ENCODE measurements around the gene RBFOX1. TPM values are rescaled to one million over a fixed set of nuclear protein-coding genes. Genes with fewer than 3 reads are reported as not detected.

RBFOX1 gene
- total RNA-seq, 1 donor from 2014 or later, result 68.4 TPM

DNA sequence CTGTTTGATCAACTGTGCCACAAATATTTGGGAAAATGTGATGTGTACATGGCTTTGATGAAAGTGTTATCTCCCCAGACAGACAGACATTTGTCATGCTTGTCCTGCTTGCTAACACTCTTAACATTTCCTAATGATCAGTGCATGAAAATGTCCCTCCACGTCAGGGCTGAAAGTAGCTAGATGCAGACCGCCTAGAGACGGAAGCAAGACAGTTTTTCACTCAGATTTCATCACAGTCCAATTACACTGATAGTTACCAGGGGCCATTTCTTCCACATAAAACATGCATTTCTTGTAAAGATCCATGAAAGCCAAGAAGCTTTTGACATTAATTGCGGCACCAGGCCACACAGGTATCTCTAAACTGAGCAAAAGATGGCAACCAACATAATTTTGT lies 347.7 kb downstream of the RBFOX1 start:
- DNase-seq (ENCODE audit: missing footprints) (no peak), ATAC-seq (no peak)
- intact Hi-C loops (cut with DNase I), result no loop called here

DNA sequence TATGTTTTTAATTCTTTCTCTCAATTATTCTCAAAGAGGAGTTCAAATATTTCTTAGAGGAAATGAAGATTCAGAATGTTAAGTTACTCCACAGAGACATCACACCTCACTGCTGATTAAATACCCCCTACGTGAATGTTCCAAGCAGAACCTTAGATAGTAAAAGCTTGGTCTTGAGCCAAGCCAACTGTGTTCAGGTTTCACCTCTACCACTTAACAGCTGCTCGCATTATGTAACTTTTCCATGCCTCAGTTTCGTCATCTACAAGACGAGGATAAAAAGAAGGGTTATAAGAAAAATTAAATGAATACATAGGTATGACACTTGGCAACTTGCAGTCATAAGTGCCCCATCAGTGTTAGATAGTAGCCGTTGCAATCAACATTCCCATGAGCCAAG lies 356.2 kb downstream of the RBFOX1 start:
- no peak for ATAC-seq
- no peak for DNase-seq (ENCODE audit: missing footprints)
- intact Hi-C loops (cut with DNase I), result no loop called here

DNA sequence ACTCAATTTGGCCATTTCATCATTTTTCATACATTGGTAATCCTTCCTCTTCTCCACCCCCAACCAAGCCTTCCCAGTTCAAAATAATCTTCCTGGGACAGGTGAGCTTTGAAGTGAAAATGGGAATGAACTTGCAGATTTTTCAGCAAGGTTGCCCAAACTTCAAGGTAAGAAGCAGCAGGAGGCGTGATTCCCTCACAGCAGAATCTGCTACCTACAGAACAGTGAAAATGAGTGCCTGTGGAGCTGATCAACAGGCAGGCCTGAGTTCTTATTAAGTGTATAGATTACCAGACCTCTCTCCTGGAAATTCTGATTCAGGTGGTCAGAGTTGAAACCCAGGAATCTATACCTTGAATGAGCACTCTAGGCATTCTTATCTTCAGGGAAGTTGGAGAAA lies 356.6 kb downstream of the RBFOX1 start:
- ATAC-seq (no peak), DNase-seq (ENCODE audit: missing footprints) (no peak)
- intact Hi-C loops (cut with DNase I), result no loop called here

DNA sequence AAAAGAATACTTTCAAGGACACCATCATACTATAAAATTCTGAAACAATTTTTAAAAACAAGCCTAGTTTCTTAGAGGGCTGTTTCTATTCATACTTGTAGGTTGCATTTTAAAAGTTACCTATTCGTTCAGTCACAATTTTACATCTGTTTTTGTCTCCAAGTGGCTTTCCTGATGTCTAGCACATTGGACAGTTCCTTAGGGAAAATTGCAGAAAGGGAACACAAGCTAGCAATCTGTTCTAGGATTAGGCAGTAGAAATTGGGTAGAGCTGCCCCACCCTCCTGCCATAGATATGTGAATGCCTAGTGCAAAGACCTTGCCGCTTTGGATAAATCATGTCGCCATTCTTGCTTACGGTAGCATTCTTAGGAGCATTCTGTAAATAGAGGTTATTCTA lies 358.9 kb downstream of the RBFOX1 start:
- intact Hi-C loops (cut with DNase I), result no loop called here
- ATAC-seq, result no peak

DNA sequence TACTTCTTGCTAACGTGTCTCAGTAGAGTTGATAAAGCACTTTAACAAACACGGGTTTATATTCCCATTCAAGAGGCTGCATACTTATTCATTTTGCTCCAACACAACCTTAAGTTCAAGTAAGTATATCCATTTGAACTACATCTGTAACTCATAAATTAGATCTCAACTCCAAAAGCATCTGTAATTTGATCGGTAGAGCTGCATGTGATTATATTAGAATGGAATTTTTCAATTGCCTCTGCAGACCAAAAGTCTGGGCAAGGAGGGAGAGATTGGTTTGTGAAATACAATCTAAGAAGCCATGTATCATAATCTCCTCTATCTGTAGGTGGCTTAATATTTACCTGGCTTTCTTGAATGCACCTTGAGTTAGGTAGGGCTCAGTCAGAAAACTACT lies 371.0 kb downstream of the RBFOX1 start:
- no peak for ATAC-seq
- intact Hi-C loops (cut with DNase I), result no loop called here
- no peak for DNase-seq (ENCODE audit: missing footprints)

More for the DNA sequence above, 358.9 kb downstream of the RBFOX1 start:
- no peak for DNase-seq (ENCODE audit: missing footprints)

DNA sequence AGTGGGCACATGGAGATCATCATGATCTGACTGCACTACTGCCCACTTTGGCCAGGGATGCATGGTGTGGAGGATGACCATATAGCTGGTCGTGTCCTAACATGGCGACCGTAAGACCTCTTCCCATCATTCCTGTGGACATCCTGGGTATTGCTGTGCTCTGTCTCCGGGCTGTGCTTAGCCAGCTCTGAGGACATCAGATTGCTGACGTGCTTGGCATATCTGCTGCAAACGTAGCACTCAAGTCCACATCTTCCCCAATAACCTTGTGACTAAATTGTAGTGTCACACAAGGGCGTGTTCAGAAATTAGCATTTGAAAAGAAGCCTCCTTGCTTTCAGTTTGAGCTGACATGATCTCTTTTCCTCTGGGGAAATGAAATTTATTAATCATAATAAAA lies 373.2 kb downstream of the RBFOX1 start:
- ATAC-seq (no peak), DNase-seq (ENCODE audit: missing footprints) (no peak)
- intact Hi-C loops (cut with DNase I), result no loop called here

DNA sequence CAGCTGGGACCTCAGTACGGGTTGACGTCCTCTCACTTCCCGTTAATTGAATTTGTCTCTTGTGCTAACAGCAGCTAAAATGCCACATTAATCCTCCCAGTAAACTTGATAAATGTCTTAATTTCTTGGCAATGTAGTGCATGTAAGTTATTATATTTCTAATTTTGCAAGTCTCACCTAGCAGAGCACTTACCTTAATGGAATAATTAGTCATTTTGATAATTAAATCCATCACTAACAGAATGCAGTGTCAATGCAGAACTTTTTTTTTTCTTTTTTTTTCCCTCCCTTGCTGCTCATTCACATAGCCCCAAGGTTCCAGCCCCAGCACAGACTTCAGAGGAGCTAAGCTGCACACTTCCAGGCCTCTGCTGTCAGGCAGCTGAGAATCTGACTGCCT lies 376.5 kb downstream of the RBFOX1 start:
- DNase-seq (ENCODE audit: missing footprints), result no peak
- intact Hi-C loops (cut with DNase I), result no loop called here
- ATAC-seq, result no peak

DNA sequence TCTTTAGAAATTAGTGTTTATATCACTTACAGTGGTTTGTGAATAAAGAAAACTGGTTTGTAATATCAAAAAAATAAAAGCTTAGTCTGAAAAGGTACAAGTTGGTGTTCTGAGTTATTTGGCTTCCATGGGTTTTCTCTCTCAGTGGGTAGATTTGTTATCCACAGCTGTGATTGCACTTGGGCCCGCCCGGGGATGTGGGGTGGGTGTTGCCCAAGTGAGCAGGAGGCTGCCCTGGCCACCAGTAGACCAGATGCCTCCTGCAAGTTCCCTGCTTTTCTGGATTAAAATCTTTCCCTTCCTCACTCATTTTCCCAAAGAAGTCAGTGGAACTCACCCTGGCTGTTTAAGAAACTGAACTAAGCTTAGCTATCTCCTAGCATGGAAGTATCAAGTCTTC lies 380.6 kb downstream of the RBFOX1 start:
- intact Hi-C loops (cut with DNase I), result no loop called here
- peak; percentile 55 for DNase-seq (ENCODE audit: missing footprints)
- ATAC-seq, result no peak

DNA sequence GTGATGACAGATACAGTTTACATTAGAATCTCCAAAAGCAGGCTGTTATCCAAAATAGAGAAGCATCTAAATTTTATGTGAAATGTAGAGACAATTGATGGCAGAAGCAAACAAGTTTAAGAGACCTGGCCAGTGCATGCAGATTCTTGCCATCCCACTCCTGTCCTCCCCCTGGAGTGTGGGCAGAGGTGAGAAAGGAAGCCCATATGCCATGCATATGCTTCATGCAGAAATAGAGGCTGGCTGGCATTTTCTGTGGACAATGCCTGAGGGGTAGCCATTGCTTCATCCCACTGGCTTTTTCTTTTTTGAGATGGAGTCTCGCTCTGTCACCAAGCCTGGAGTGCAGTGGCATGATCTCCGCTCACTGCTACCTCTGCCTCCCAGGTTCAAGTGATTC lies 382.1 kb downstream of the RBFOX1 start:
- intact Hi-C loops (cut with DNase I), result no loop called here
- ATAC-seq (no peak), DNase-seq (ENCODE audit: missing footprints) (no peak)

DNA sequence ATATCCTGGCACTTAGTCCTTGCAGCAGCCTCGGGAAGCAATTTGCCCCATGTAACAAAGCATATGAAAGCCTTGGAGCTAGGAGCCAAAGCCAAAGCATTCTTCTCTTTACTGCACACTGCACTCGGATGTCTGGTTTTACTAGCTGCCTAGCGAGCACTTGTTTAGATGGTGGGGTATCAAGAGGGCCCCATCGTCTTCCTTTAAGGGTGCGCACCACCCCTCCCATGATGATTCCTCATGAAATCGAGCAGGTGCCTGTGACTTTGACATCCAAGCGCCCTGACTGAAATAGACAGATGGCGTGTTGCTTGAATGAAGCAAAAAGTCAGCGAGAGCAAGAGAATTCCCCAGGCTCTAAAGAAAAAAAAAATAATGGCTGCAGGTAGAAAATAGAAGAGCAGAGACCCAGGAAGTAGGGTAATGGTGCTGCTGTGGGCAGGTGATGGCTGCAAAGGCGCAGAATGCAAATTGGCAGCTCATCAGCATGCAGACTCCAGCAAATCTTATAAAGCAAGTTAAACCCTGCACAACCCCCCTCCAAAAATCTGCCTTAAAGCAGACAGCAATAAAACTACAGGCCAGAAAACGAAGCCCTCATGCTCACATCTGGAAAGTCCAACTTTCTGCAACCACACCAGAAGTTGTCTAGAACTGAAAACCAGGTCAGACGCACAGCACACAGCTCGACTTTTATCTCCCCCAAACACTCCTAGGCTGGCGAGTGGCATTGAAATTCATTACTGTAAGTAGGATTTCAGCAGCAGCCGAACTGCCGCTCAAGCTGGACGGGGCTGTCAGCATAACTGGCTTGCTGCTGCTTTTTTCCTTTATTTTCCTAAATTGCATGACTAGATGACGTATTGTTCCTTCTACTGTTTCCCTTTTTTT lies 384.3 kb downstream of the RBFOX1 start:
- no peak for ATAC-seq
- no peak for DNase-seq (ENCODE audit: missing footprints)
- intact Hi-C loops (cut with DNase I), result no loop called here

DNA sequence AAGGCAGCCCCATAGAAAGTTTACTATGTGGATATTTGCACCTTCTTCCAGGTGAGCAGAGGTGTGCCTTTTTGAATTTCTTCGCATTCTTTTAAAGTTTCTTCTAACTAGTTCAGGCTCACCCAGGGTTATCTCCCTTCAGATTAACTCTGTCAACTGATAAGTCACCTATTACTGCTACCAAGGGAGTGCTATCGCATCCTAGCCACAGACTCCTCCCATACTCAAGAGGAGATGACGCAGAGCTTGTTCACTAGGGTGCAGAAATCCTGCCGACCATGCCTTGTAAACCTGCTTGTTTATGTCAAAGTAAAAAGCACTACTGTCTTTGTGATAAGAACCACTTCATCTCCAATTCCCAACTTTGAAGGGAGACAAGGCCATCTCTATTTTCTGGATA lies 390.1 kb downstream of the RBFOX1 start:
- intact Hi-C loops (cut with DNase I), result no loop called here
- DNase-seq (ENCODE audit: missing footprints), result no peak

DNA sequence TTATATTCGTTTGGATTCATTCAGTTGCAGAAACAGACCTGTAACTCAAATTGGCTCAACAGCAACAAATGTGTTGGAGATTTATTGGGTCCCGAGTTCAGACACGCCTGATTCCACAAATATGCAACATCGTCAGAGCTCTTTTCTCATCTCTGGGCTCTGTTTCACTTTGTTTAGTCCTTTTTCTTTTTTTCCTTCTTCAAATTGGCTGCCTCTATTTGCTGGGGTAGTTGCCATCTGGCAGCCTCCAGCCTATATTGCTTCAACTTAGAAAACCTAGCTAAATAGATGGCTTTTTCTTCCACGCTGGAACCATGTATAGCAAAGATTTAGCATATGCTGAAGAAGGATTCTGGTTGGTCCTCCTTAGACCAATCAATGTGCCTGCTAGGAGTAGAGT lies 398.5 kb downstream of the RBFOX1 start:
- intact Hi-C loops (cut with DNase I), result no loop called here
- no peak for ATAC-seq
- no peak for DNase-seq (ENCODE audit: missing footprints)

More for the DNA sequence above, 390.1 kb downstream of the RBFOX1 start:
- no peak for ATAC-seq

DNA sequence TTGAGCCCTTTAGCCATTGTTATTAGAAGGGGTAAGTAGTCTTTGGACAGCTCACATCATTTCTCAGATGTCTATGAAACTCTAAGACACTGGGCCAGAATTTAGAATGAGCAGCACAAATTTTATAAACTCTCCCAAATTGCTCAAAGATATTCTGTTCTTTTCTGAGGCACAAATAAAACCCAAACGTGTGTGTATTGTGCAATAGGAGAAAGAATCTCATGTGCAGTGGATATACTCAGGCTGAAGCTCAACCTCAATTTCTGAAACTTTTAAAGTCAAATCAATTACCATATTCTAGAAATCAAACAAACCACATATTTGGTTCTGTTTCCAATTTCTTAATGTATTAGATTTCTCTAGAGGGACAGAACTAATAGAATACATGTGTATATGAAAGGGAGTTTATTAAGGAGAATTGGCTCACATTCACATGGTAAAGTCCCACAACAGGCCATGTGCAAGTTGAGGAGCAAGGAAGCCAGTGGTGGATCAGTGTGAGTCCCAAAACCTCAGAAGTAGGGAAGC lies 403.6 kb downstream of the RBFOX1 start:
- DNase-seq (ENCODE audit: missing footprints) (no peak), ATAC-seq (no peak)
- intact Hi-C loops (cut with DNase I), result no loop called here

DNA sequence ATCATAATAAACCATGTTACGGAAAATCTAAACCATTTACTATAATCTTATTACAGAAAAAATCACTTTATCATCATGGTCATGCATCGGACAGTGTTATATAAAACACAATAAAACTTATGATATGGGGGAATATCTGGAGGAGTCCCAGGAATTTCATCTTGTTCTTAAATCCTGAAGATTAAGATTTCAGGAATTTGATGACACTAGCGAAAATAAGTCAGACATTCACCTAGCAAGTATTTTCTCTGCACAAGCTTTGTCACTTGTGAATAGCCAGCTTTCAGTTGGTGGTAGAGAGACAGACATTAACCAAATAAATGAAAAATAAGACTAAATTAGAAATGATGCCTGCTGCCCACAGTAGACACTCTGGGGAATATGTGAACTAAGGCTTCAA lies 410.0 kb downstream of the RBFOX1 start:
- ATAC-seq (no peak), DNase-seq (ENCODE audit: missing footprints) (no peak)
- intact Hi-C loops (cut with DNase I), result no loop called here

DNA sequence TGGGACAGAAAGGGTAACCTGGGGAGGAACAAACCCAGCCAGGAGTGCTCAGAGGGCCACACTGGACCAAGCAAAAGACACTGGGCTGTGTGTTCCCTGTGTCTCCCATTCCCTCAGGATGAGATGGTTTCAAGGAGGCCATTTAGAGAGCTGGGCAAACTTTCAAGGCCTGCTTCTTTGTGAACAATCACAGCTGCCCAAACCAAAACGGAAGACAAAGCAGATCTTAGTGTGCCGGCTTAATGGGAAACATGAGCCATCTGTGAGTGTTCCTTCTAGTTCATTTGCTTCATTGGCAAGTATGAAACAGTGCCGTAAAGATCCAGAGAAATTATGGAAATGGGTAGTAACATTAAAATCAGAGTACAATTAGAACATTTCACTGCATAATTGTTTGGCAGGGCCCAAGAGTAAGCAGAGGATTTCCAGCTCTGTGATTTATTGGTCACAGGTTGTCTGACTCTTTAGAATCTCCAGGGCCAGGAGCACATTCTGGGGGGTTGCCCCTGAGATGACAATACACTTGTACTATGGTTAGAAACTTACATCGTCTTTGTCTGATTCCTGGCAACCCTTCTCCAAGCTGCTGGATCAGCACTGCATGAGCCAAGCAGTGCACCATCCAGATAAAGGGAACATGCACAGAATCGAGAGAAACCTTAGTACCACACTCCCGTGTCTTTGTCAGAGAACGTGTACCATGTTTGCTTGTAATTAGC lies 412.1 kb downstream of the RBFOX1 start:
- DNase-seq (ENCODE audit: missing footprints) (no peak), ATAC-seq (no peak)
- intact Hi-C loops (cut with DNase I), result no loop called here

DNA sequence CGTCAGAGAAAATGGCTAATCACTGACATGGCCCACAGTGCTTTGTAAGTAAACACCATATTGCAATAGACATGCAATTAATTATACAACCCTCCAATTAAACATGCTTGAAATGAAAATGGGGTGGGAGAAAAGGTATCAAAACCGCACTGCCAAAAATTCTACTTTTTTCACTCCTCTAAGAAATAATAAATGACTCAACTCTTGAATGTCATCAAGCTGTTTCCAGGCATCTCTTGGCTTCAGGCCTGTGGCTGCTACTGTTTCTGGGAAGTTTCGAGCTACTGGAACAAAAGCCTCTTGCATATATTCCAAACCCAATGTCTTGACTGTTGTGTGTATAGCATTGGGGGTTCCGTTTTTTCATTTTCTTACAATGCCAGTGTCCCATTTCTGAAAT lies 412.6 kb downstream of the RBFOX1 start:
- ATAC-seq (no peak), DNase-seq (ENCODE audit: missing footprints) (no peak)
- intact Hi-C loops (cut with DNase I), result no loop called here

DNA sequence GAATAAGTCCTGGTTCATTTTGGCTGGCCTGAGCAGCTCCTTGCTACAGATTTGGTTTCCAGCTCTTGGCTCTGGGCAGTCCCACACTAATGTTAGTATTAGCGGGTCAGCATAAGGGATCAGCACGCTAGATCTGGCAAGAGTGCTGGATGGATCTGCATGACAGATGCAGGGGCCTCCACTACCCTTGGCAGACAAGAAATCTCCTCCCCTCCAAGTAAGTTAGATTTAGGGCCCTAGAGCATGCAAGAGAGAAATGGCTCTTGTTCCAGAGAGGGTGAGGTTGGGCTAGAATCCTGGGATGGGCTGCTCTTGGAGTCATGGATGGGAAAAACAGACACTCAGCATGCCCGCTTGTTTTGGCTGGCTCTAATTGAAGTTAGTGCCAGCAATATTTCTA lies 414.3 kb downstream of the RBFOX1 start:
- ATAC-seq (no peak), DNase-seq (ENCODE audit: missing footprints) (no peak)
- intact Hi-C loops (cut with DNase I), result no loop called here

DNA sequence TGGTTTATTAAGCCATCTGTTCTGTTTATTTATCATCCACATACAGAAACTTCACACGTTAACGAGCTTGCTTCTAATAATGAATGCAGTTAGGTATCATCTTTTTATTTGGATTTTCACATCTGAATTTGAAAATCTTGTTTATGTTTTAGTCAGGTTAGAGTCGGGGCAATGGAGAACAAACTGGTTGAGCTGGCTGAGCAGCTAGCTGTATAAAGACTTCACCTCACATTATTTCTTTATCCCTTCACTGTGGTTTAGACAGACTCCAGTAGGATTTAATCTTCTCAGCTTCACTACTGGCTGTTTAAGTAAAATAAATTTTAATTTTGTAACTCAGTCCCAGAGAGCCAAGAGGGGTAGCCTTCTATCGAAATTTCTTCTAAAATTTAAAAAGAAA lies 415.9 kb downstream of the RBFOX1 start:
- intact Hi-C loops (cut with DNase I), result no loop called here
- ATAC-seq, result no peak
- no peak for DNase-seq (ENCODE audit: missing footprints)

DNA sequence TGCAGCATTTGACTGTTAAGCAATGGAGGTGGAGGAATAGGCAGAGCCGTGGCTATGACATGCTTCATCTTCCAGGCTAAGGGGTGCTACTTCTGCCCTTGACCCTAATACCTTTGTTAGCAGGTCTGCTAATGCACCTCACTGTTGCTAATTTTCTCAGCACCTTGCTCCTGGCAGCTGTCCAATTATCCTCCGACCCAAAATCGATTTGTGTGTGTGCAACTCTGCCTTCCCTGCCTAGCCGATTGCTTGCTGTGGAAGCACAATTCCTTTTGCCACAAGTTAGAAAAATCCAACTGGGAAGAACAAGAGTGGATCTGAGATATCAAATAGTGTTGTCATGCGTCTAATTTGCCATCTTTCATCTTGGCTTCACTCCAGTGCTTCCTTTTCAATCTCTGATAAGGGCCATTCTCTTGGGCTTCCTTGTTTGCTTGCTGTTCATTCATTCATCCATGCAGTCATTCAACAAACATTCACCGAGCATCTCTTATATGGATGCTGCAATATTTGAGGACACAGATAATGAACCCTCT lies 422.8 kb downstream of the RBFOX1 start:
- intact Hi-C loops (cut with DNase I), result no loop called here
- ATAC-seq (no peak), DNase-seq (ENCODE audit: missing footprints) (no peak)

Measured in Right ventricle myocardium inferior (tissue), 1 donor.